Breast epithelium (tissue), 4 donors: ENCODE data around the gene EIF6. TPM values are rescaled to one million over a fixed set of nuclear protein-coding genes. Genes with fewer than 3 reads are reported as not detected.

ENCODE experiments used
- DNase-seq, 2 donors: peaks; one replicate each; pipeline ENCODE4 v3.0.0-alpha.2; 2019; ENCODE audit warnings: low spot score in 2 of 2
- H3K27ac ChIP-seq, 2 donors: fragments of 200-600 bp; sonication (generic) in 1 of 2; one replicate each; pipeline ENCODE4 v1.5.1; 2016 to 2019; ENCODE audit warnings: mild to moderate bottlenecking in 1 of 2
- H3K27me3 ChIP-seq, 2 donors: fragments of 200-600 bp; sonication (generic) in 1 of 2; one replicate each; pipeline versions ENCODE4 v1.5.1 to v1.6.0; 2017 to 2019; ENCODE audit warnings: control low read depth in 1 of 2, mild to moderate bottlenecking in 1 of 2
- H3K36me3 ChIP-seq: fragments of 200-600 bp; one replicate; pipeline ENCODE4 v1.5.1; 2019
- H3K4me1 ChIP-seq, 2 donors: fragments of 200-600 bp; sonication (generic); one replicate each; pipeline ENCODE4 v1.5.1; 2016 to 2019; ENCODE audit warnings: control low read depth in 1 of 2
- H3K4me3 ChIP-seq, 3 donors: fragments of 200-600 bp; sonication (generic); 1 replicate in 2 of 3; 2 replicates in 1 of 3; pipeline ENCODE4 v1.5.1; 2016 to 2019; ENCODE audit warnings: mild to moderate bottlenecking in 3 of 3, moderate library complexity in 2 of 3
- H3K9me3 ChIP-seq, 2 donors: fragments of 200-600 bp; sonication (generic) in 1 of 2; one replicate each; pipeline ENCODE4 v1.5.1; 2016 to 2019; ENCODE audit warnings: control low read depth in 1 of 2
- CTCF ChIP-seq, 3 donors: fragments of 450-650 bp; IDR thresholded peaks; one replicate each; pipeline ENCODE4 v1.5.1; 2016 to 2017; ENCODE audit warnings: antibody characterized with exemption in 3 of 3, mild to moderate bottlenecking in 3 of 3, moderate library complexity in 3 of 3
- POLR2A ChIP-seq: fragments of 450-650 bp; IDR thresholded peaks from one replicate; pipeline ENCODE4 v1.6.1; 2016; ENCODE audit warnings: antibody characterized with exemption, mild to moderate bottlenecking, moderate library complexity
- POLR2AphosphoS5 ChIP-seq, 3 donors: sonication (generic); formaldehyde crosslinking; IDR thresholded peaks; one replicate each; pipeline ENCODE4 v1.6.1; 2017; ENCODE audit warnings: antibody characterized with exemption in 3 of 3
- intact Hi-C: fragments of 100-400 bp; cut with DNase I; formaldehyde crosslinking; loops from one replicate; pipeline ENCODE4 v1.15.1; 2023; ENCODE audit warnings: low total_unique reads
- total RNA-seq, 3 donors: library from RNA; depleted of rRNA; stranded (reverse); fragments of >200 nt; gene quantifications; one replicate each; pipeline ENCODE4 v1.1.0, GENCODE V29; 2016

EIF6 gene
- total RNA-seq, 3 donors from 2014 or later = 81.9 to 98.6 (median 88.0) TPM

- intact Hi-C loops = loop anchor here (10.0 kb wide), 1 partner anchor 132 kb away; the partner anchor contains the start of gene EDEM2
- DNase-seq = no peak
- Histone ChIP-seq H3K4me1 (peaks cover 0 to 6% of the 10 kb centered on the region in 2 donors), H3K27me3 (no peaks in the 10 kb centered on the region), H3K36me3 (peaks cover 8% of the 10 kb centered on the region), H3K27ac (peak overlapping the region; percentile 98 to 100), H3K9me3 (no peaks in the 10 kb centered on the region), H3K4me3 (peak overlapping the region; percentile 79 to 88 (median 83))
- TF ChIP-seq POLR2A (no peak), CTCF (IDR thresholded peaks at IDR 0.05) (no peak), POLR2AphosphoS5 (IDR thresholded peaks at IDR 0.05) (no peak)
Measured at GRCh38 chr20:35276408-35276807, 8.2 kb downstream of the EIF6 start.

DNA sequence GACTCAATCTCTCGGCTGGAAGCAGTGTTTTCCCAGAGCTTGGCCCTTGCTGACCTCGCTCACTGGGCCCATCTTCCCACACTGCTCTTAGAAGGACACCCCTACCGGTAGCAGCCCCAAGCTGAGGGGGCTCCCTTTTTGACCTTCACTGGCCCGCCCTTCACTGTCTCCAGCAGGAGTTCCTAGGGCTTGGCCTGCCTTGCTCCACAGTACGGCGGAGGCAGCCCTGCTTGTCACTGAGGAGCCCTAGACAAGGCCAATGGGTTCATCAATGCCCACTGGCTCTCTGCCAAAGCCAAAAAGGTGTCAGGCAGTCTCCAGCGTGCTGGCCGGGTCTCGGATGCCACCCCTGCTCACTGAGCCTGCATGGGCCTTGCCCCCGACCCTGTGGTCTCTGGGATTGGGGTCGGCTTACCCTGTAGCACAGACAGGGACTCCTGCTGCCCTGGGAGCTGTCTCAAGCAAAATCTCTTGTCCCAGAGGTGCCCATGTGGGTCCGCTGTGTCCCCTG, 8.8 kb downstream of the EIF6 start:
- no peaks in the 10 kb centered on the region for H3K9me3 ChIP-seq
- no peak for DNase-seq
- H3K4me1 ChIP-seq = peaks cover 0 to 6% of the 10 kb centered on the region in 2 donors
- TF ChIP-seq CTCF (IDR thresholded peaks at IDR 0.05) (no peak), POLR2A (no peak), POLR2AphosphoS5 (IDR thresholded peaks at IDR 0.05) (no peak)
- H3K27ac ChIP-seq = peak overlapping the region in 1 of 2 donors; percentile 9
- intact Hi-C loops = loop anchor here (10.0 kb wide), 1 partner anchor 131 kb away; the partner anchor contains the start of gene EDEM2
- H3K36me3 ChIP-seq = peaks cover 8% of the 10 kb centered on the region
- no peak overlapping the region for H3K4me3 ChIP-seq
- no peaks in the 10 kb centered on the region for H3K27me3 ChIP-seq

DNA sequence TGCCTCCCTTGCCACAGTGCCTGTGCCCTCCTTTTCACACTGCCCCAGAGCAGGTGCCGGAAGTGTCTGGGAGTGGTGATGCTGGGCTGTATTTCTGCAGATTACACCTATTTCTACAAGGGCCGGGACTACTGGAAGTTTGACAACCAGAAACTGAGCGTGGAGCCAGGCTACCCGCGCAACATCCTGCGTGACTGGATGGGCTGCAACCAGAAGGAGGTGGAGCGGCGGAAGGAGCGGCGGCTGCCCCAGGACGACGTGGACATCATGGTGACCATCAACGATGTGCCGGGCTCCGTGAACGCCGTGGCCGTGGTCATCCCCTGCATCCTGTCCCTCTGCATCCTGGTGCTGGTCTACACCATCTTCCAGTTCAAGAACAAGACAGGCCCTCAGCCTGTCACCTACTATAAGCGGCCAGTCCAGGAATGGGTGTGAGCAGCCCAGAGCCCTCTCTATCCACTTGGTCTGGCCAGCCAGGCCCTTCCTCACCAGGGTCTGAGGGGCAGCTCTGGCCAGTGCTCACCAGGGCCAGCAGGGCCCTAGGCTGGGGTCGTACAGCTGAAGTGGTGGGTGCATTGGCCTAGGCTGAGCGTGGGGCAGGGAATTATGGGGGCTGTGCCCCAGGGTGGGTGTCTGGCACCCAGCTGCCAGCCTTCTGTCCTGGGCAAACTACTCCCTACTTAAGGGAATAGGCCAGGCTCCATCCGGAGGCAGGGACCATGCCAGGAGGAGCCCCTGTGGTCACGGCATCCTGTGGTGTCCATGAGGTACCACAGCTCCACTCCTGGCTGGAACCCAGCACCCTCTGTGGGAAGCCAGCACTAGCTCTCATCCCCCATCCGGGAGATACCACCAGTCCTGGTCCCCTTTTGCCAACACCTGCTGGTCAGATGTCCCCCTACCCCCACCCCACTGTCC, 10.1 kb downstream of the EIF6 start:
- H3K36me3 ChIP-seq = peaks cover 5% of the 10 kb centered on the region
- no peak overlapping the region for H3K4me3 ChIP-seq
- H3K27me3 ChIP-seq = no peaks in the 10 kb centered on the region
- intact Hi-C loops = loop anchor here (10.0 kb wide), 1 partner anchor 130 kb away; the partner anchor contains the start of gene EDEM2
- peaks cover 0 to 6% of the 10 kb centered on the region in 2 donors for H3K4me1 ChIP-seq
- H3K9me3 ChIP-seq = no peaks in the 10 kb centered on the region
- TF ChIP-seq POLR2AphosphoS5 (IDR thresholded peaks at IDR 0.05) (no peak), POLR2A (no peak), CTCF (IDR thresholded peaks at IDR 0.05) (no peak)
- no peak for DNase-seq
- H3K27ac ChIP-seq = peak overlapping the region in 1 of 2 donors; percentile 10

DNA sequence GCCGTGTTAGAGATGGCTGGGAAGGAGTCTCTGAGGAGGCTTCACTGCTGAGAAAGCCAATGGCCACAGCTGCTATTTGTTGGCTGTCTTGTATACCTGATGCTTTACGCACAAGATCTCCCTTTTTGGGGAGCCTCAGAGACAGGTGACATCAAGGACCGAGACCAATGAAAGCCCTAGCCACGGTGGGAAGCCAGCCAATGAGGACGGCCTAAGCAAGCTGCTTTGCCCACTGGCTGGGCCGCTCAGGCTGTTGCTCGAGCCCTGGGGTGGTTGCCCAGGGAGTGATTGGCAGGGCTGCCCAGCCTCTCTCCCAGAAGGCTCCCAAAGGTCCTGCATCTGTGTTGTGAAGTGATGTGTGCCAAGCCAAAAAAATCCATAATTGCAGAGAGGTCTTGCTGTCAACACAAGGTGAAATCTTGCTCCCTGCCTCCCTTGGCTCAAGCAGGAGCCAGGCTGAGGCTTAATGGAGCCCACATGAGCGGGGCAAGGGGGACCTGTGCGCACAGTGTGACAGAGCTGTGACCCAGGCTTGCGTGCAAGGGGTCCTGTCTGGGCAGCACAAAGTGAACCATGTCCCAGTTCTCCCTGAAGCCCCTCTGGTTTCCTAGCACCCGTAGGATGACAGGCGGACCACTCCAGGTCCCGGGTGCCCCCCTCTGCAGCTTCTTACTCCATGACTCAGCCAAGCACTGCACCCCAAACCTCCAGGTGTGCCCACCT, 11.0 kb downstream of the EIF6 start:
- H3K4me1 ChIP-seq = peaks cover 0 to 6% of the 10 kb centered on the region in 2 donors
- no peaks in the 10 kb centered on the region for H3K27me3 ChIP-seq
- no peaks in the 10 kb centered on the region for H3K9me3 ChIP-seq
- no peak overlapping the region for H3K4me3 ChIP-seq
- H3K36me3 ChIP-seq = no peaks in the 10 kb centered on the region
- intact Hi-C loops = loop anchor here (10.0 kb wide), 1 partner anchor 129 kb away; the partner anchor contains the start of gene EDEM2
- H3K27ac ChIP-seq = no peak overlapping the region
- TF ChIP-seq CTCF (IDR thresholded peaks at IDR 0.05) = no peak
- no peak for TF ChIP-seq POLR2A
- no peak for TF ChIP-seq POLR2AphosphoS5 (IDR thresholded peaks at IDR 0.05)
- DNase-seq = no peak
